22Rv1 (cell line): Measurements from ENCODE around the gene MAP3K6.

ENCODE experiments used
- CTCF ChIP-seq: fragments of 450-650 bp; IDR thresholded peaks from 2 replicates; pipeline ENCODE4 v1.5.1; 2017; ENCODE audit warnings: mild to moderate bottlenecking
- ZFX ChIP-seq: fragments of 450-650 bp; IDR thresholded peaks from 2 replicates; pipeline ENCODE4 v1.6.1; 2017; ENCODE audit warnings: antibody characterized with exemption, borderline replicate concordance

- TF ChIP-seq CTCF (no peak), ZFX (no peak)
Measured at GRCh38 chr1:27343639-27344025, 23.1 kb downstream of the MAP3K6 start.
